ENCODE results near the gene PKD1.

- TF ChIP-seq CTCF (IDR thresholded peaks at IDR 0.05): no peak
- TF ChIP-seq POLR2AphosphoS5 (IDR thresholded peaks at IDR 0.05): peak; percentile 11
Measured at GRCh38 chr16:2121853-2122252, 13.8 kb downstream of the PKD1 start.
